ENCODE results near the gene UBE2E3.
"Not testable (repeated sequence)": the region's sequence is repeated elsewhere in the genome, so short reads cannot be mapped to it uniquely, and the experiment has no call there.

UBE2E3 gene

DNA sequence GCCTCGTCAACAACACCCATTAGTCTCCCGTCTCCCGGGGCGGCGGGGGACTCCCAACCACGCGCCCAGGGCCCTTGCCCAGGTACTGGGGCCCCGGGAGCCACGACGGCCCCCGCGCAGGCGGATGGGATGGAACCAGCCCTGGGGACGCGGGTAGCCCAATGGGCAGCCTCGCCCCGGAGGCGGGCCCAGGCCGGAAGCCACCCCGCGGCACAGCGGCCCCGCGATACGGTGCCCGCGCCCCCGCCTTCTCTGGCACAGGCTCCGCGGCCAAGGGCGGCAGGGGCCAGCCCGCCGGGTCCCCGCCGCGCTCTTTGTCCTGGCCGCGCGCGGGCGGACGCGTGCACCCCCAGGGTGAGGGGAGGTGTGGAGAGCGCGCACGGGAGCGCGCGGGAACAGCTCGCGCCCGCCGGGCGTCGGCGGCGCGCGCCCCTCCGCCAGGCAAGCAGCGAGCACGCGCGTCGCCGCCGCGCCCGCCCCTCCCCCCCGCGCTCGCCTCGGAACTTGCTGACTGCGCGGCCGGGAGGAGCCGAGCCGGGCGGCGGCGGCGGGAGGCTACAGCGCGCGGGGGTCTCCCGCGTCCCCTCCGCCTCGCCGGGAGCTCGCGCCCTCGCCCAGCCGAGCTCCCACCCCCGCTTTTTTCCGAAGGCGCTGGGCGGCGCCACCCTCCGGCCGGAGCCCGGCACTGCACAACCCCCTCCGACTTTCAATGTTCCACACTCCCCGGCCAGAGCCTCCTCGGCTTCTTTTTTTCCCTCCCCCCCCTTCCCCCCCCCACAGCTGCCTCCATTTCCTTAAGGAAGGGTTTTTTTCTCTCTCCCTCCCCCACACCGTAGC is at the start of gene UBE2E3:
UBE2E3 (plus strand) TSS at position 500 of the 837 bp plus-strand sequence. CDS start 1,438 bp downstream, outside the sequence.
- intact Hi-C loops (cut with DNase I): no loop called here
- DNase-seq: peak; percentile 62 to 91 (median 83)

DNA sequence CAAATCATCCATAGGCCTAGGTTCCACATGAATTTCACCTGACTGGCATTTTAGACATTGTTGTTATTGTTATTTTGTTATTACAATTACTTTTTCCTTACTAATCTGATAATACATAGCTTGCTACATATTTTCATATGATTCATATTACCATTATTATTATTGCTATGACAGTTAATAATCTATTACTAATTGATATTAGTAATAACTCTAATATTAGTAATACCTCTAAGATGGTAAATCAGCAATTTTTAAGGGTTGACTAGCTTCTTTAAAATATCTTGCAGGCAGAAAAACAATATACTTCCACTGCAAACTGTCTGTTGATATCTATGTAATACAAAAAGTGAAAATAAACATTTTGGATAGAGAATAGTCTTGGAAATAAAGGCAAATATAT is 48.6 kb upstream of the UBE2E3 start:
- no peak for DNase-seq
- intact Hi-C loops (cut with DNase I): no loop called here

DNA sequence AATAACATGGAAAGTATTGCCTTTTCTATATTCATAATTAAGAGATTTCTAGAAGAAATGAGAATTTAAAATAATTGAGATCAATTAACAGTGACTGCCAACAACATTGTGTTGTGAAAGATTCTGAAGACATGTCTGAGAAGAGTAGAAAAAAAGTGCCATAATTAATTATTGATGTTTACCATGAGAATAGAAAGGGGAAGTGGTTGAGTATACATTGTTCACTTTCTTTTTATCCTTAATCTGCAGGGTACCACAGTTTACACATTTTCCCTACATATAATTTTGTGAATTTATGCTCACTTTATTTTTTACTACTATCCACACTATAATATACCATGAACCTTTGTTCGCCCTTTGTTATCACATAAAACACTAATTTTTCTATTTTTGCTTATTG is 47.1 kb upstream of the UBE2E3 start:
- intact Hi-C loops (cut with DNase I): no loop called here
- DNase-seq: no peak

DNA sequence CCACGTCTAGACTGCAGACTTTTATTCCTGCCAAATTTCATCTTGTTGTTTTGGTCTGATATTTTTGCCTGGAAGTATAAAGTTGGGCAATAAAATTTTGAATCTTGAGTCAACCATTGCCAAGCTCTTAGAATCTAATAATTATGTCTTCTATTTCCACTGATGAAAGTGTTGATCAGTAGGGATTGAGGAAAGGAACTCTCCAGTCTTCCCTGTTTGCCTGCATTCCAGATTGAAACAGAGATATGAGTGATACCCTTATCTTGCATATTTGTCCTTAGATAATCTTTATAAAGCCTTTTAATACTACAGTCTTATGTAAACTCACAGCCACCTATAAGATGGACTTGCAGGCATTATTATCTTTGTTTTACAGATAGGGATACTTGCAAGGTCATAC is 45.5 kb upstream of the UBE2E3 start:
- intact Hi-C loops (cut with DNase I): no loop called here
- no peak for DNase-seq

DNA sequence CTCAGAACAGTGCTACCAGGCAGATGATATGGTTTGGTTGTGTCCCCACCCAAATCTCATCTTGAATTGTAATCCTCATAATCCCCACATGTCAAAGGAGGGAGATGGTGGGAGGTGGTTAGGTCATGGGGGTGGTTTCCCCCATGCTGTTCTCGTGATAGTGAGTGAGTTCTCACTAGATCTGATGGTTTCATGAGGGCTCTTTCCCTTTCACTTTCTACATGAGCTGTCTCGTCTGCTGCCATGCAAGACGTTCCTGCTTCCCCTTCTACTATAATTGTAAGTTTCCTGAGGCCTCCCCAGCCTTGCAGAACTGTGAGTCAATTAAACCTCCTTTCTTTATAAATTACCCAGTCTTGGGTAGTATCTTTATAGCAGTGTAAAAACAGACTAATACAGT is 42.9 kb upstream of the UBE2E3 start:
- intact Hi-C loops (cut with DNase I); DNase-seq: not testable (repeated sequence)

DNA sequence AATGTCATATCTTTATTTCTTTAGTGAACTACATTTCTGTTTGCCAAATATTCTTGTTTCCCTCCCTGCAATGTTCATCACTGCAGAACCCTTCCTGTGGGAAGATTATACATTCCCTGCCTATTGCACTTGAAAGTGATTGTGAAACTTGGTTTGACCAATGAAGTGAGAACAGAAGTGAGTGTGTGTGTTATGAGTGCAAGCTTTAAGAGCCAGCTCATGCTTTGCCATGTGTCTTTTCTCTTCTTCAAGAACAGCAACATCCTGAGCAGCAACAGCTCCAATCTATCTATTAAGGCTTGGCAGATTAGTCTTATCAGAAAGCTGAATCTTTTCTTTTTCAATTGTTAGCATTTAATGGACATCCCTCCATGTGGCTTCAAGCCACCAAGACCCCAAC is 42.0 kb upstream of the UBE2E3 start:
- intact Hi-C loops (cut with DNase I): no loop called here
- DNase-seq: no peak

DNA sequence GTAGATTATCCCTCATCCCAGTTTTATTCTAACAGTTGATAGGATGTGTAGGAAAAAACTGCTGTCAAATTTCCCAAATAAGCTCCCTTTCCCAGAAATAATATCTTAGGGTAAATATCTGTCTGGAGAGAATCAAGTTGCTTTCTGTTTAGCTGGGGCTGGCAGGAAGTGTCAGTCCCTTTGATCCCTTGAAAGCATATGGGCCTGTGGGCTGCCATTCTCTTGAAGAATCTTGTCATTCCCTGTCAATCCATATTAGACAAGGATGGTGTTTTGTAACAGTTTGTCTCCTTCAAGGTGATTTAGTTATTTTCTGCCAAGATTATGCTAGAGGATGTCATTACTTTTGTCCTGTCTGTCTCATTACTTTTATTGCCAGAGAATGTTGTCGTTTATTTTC is 37.1 kb upstream of the UBE2E3 start:
- intact Hi-C loops (cut with DNase I): no loop called here
- no peak for DNase-seq

DNA sequence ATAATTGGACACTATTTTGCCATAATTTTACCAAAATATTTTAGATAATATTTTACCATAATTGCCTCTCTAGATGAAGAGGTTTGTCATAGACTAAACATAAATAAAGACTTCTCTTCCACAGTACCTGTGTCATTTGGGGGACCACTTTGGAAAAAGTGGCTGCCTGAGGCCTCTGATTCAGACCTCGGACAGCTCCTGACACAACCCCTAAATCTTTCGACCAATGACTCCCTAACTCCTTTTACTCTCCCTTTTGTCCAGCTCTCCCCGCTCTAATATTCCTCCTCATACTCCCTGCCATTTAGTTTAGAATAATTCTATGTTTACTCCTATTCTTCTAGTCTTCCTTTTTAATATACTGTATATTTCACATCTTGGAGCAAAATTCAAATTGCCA is 36.0 kb upstream of the UBE2E3 start:
- no peak for DNase-seq
- intact Hi-C loops (cut with DNase I): no loop called here

DNA sequence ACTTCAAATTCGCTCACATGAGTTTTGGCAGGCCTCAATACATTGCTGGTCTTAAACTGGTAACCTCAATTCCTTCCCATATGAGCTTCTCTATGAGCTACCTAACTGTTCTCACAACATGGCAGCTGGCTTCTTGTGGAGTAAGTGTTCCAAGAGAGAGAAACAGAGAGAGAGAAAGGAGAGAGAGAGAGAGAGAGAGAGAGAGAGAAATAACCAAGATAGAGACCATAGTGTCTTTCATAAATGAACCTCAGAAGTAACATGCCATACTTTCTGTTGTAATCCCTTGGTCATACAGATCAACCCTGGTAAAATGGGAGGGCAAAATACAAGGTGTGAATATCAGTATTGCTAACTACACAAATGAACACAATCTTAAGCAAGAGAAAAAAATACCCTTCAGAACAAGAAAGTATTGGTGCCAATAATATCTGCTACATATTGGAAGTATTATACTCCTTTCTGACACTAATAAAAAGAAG is 33.2 kb upstream of the UBE2E3 start:
- intact Hi-C loops (cut with DNase I): no loop called here
- DNase-seq: no peak

DNA sequence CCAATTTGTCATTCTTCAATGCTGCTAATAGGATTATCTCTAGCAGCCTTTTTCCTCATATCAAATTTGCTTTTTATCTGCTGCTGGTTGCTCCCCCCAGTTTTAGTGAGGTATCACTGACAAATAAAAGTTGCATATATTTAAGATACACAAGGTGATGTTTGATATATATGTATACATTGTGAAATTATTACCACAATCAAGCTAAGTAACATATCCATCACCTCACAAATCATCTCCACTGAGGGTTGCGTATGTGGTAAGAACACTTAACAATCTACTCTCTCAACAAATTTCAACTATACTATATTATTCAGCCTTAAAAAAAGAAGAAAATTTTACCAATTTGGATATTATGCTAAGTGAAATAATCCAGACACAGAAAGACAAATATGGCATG is 30.5 kb upstream of the UBE2E3 start:
- intact Hi-C loops (cut with DNase I): no loop called here

DNA sequence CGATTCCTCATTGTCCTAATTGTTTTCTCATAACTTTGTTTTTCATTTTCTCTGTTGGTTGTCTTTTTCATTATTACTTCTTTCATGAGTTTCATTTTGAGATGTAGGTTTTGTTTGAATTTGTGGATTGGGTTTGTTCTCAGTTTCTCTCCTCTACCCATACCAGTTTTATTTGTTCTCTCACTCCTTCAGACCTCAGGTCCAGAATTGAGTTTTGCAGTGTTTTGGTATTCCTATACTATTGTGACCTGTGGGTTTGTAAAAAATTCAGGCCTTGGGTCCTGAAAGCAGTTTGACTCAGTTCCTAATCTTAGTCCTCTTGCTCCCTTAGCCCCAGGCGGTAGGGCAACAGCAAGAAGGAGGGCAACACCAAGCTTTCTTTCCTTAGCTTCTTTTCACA is 28.3 kb upstream of the UBE2E3 start:
- intact Hi-C loops (cut with DNase I): no loop called here
- DNase-seq: no peak

More for the DNA sequence above, 30.5 kb upstream of the UBE2E3 start:
- DNase-seq: no peak

DNA sequence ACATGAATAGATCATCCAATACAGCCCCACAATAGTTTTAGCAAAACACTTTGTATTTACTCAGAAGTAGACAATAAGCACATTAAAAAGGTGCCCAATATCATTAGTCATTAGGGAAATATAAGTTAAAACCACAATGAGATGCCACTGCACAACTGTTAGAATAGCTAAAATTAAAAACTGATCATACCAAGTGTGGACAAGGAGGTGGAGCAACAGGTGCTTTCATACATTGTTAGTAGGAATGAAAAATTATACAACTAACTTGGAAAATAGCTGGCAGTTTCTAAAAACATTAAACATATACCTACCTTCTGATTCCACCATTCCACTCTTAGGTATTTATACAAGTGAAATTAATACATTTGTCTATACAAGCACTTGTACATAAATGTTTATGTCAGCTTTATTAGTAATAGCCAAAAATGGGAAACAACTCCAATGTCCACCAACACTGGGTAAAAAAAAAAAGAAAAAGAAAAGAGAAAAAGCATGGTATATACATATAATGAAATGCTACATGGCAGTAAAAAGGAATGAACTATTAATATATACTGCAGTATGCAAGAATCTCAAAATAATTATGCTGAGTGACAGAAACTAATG is 27.6 kb upstream of the UBE2E3 start:
- DNase-seq: no peak
- intact Hi-C loops (cut with DNase I): no loop called here

DNA sequence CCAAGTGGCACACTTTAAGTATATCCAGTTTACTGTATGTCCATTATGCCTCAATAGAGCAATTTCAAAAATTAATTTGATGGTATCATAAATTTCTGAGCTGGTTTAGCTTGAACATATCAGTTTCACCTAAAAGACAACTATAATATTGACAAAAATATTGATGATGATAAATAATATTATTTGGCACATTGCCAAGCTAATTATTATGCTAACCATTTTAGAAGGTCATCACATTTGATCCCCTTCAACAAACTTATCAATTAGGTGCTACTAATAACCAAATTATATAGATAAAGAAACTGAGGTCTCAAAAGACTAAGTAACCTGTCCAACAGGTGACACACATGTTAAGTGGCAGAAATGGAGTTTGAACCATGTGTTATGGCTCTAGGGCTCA is 26.9 kb upstream of the UBE2E3 start:
- intact Hi-C loops (cut with DNase I): no loop called here
- DNase-seq: no peak

DNA sequence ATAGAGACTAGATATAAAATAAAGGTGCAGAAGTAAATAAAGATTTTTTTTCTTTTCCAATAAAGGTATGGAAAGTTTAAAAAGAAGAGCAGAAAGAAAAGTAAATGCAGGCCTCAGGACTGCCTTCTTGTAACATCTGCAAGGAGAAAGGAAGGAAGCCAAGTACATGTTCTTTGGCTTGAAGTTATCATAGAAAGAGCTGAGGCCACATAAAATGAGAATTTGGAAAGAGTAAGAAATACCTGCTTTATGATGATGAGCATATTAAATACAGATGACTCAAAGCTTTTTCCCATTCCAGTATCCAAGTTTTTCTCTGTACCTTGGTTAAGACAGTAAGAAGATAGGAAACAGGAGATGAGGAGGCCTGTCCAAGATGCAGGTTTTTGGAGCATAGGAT is 25.3 kb upstream of the UBE2E3 start:
- no peak for DNase-seq

DNA sequence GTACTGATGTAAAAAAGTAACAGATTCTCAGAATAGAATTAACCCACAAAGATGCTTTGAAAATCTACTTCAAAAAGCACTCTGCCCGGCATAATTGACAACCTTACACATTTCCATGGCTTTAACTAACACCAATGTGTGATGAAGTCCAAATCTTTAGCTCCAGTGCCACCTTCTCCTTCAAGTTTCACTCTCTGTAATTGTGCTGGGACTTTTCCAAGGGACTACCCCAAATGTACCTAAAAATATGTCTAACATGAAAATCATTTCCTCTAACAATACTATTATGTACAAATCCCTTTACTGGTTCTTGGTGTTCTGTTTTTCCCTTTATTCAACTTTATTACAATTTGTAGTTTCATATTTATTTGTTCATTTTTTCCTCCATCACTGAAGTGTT is 20.6 kb upstream of the UBE2E3 start:
- no peak for DNase-seq
- intact Hi-C loops (cut with DNase I): no loop called here

More for the DNA sequence above, 25.3 kb upstream of the UBE2E3 start:
- intact Hi-C loops (cut with DNase I): no loop called here

DNA sequence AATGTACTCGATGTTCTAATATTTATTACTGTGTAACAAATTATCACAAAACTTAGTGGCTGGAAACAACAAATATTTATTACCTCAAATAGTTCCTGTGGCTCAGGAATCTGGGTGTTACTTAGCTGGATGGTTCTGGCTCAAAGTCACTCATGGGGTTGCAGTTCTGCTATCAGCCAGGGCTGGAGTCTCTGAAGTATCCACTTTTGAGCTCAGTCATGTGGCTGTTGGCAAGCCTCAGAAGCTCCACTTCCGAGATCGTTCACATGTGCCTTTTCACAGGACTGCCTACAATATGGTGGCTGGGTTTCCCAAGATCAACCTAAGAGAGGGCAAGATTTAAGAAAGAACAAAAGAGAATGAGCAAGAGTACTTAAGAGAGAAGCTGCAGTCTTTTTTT is 19.4 kb upstream of the UBE2E3 start:
- DNase-seq: no peak
- intact Hi-C loops (cut with DNase I): no loop called here

DNA sequence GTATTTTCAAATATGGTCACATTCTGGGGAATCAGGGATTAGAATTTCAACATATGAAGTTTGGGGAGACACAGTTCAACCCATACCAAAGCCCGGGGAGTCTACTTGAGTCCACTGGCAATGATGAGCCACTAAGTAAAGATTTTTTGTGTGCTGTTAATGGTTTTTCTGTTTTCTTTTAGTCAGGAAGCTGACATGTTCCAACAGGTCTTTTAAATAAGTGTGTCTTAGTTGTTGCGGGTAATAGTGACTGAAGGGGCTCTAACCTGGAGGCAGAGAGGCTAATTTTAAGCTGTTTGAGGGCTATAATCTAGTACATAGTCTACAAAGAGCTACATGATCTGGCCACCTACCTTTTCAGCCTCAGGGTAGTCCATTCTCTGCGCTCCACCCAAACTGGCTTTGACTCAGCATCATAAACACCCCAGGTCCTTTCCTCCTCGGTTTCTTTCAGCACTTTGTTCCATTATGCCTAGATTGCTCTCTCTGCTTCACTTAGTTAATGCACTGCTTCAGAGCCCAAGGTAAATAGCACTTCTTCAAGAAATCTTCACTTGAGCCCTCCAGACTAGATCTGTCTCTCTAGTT is 17.6 kb upstream of the UBE2E3 start:
- intact Hi-C loops (cut with DNase I): no loop called here
- DNase-seq: no peak

DNA sequence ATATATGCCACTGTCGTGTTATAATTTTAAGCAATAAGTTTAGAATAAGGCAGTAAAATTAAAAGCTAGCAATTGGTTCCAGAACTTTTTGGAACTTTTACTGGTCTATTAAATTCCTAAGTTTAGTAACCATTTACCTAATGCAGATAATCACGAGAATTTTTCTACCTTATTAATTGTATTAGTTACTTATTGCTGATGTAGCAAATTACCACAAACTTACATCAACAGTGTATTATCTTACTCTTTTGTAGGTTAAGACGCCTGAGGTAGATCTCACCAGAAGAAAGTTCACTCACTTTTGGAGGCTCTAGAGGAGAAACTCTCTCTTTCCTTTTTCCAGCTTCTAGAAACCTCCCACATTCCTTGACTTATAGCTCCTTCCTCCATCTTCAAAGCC is 14.0 kb upstream of the UBE2E3 start:
- DNase-seq: no peak
- intact Hi-C loops (cut with DNase I): no loop called here

DNA sequence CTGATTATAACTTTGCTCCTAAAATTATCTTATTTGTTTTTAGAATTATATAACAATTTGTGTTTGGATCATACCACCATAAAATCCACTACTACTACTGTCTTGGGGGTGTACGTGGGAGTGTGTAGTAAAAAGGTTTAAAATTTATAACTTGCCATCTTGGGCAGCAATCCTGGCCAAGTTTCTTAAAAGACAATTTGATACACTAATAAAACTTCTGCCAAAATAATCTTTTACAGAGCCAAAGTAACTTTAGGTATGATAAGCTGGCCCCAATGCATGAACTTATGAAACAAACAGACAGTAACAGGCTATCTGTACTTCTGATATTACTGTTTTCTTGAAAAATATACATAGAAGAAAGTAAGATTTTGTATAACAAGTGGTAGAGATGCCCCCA is 11.3 kb upstream of the UBE2E3 start:
- intact Hi-C loops (cut with DNase I): no loop called here
- DNase-seq: no peak

DNA sequence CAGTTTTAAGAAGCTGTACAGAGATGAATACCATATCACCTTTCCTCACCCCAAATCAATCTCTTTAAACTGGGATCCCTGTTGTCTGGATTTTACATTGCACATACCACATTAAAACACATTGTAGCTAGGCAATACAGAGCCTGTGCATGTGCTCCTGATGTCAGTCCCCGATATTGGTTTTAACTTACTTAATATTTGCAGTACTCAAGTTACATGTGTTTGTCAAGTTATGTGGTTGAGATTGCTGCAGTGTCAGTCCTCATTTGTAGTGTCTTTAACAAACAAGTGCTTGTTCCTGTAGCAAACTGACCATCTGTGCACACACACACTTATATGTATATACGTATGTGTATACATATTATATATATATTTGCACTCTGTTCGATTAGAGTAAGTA is 10.4 kb upstream of the UBE2E3 start:
- intact Hi-C loops (cut with DNase I): no loop called here
- no peak for DNase-seq

DNA sequence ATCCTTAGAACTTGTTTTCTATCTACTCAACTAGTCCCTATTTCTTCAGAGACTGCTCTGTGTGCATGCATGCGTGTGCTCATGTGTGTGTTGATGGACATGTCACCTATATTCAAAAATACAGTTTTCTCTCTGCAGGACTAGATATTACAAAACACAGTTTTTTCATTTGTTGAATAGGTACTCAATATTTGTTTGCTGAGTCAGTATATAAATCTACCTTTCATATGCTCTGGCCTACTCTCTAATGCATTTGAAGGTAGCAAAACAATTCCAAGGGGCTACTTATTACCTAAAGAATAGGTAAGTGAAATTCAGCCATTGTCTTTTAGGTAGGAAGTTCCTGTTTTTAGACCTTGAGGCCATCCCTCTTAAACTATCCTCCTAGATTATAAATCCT is 8.6 kb upstream of the UBE2E3 start:
- intact Hi-C loops (cut with DNase I): no loop called here
- DNase-seq: no peak
